Activated CD4-positive, alpha-beta T cell treated with anti-CD3 and anti-CD28 coated beads, Interleukin-10, Interleukin-2, amounts not matched to agents 100 ng/mL and 50 ng/mL, durations not matched to agents 16 hours and 8 hours (primary cell): ENCODE results near the gene NOTCH1.

Experiments
- DNase-seq: peaks from one replicate; pipeline ENCODE4 v3.0.0-alpha.2; 2020

Gene NOTCH1

GRCh38 chr9:136514022-136514714, 31.7 kb downstream of the NOTCH1 start:
- DNase-seq, result no peak

GRCh38 chr9:136513191-136513590, 32.7 kb downstream of the NOTCH1 start:
- DNase-seq, result no peak

GRCh38 chr9:136512651-136513071, 33.2 kb downstream of the NOTCH1 start:
- DNase-seq, result no peak

- DNase-seq, result no peak
Measured at GRCh38 chr9:136511670-136512592, 33.9 kb downstream of the NOTCH1 start.

- no peak for DNase-seq
Measured at GRCh38 chr9:136511144-136511669, 34.6 kb downstream of the NOTCH1 start.

- DNase-seq, result no peak
Measured at GRCh38 chr9:136510561-136510960, 35.3 kb downstream of the NOTCH1 start.

- no peak for DNase-seq
Measured at GRCh38 chr9:136509549-136509948, 36.3 kb downstream of the NOTCH1 start.

GRCh38 chr9:136508729-136509500, 36.9 kb downstream of the NOTCH1 start:
- DNase-seq, result peak; percentile 38

GRCh38 chr9:136507992-136508375, 37.9 kb downstream of the NOTCH1 start:
- DNase-seq, result no peak

GRCh38 chr9:136507221-136507991, 38.4 kb downstream of the NOTCH1 start:
- no peak for DNase-seq

- DNase-seq, result no peak
Measured at GRCh38 chr9:136506425-136506824, 39.4 kb downstream of the NOTCH1 start.

GRCh38 chr9:136505406-136506403, 40.1 kb downstream of the NOTCH1 start:
- DNase-seq, result peak; percentile 12

- no peak for DNase-seq
Measured at GRCh38 chr9:136504512-136505348, 41.1 kb downstream of the NOTCH1 start.

- DNase-seq, result no peak
Measured at GRCh38 chr9:136502940-136503550, 42.8 kb downstream of the NOTCH1 start.

GRCh38 chr9:136502196-136502595, 43.7 kb downstream of the NOTCH1 start:
- DNase-seq, result no peak

- DNase-seq, result no peak
Measured at GRCh38 chr9:136501686-136502085, 44.2 kb downstream of the NOTCH1 start.

- DNase-seq, result no peak
Measured at GRCh38 chr9:136499935-136500910, 45.6 kb downstream of the NOTCH1 start.
